ENCODE results near the gene CLCN2.

Gene CLCN2

DNA sequence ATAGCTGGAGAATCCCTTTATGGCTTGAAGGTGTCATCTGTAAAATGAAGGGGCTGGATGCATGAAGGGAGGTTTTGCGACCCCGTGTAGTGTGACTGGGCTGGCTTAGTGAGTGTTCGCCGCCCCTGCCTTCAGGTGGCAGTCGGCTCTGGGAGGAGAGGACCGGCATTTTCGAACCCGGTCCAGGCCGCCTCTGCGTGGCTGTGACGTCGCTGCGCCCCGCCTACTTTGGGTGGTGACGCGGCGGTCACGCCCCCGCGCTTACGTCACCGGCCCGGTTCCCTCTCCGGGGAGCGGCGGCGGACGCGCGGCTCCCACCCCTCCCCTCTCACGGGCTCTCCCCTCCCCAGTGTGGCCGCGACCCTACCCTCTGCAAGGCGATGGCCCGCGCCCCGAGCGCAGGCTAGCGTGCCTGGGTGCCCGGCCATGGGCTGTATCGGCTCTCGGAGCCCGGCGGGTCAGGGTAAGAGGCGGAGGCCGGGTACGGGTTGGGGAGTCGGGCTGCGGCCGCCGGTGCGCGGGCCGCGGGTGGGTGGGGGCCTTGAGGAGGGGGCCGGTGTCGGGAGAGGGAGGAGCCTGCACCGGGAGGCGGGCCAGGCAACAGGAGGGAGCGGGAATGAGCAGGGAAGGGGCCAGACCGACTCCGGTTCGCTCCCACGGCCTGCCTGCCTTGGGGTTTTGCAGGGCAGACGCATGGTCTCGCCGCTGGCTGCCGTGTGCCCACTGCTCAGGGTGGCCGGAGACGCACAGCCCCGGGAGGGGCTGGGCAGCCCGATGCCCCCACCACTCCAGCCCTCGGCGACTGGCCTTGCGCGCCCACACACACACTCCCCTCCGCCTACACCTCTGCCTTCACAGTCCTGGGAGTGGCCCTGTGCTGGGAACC is 25.5 kb downstream of the CLCN2 start:
- peaks cover 7% of the 10 kb centered on the region for H3K27me3 Mint-ChIP-seq (ENCODE audit: low read depth, poor library complexity)
- no peaks in the 10 kb centered on the region for H3K9me3 Mint-ChIP-seq
- H3K4me1 Mint-ChIP-seq = peaks cover 35% of the 10 kb centered on the region
- peaks cover 34% of the 10 kb centered on the region for H3K36me3 Mint-ChIP-seq (ENCODE audit: low read depth)
- peak; percentile 95 for DNase-seq
- H3K4me3 Mint-ChIP-seq = peak overlapping the region; percentile 91
- TF ChIP-seq, protein P1, sequence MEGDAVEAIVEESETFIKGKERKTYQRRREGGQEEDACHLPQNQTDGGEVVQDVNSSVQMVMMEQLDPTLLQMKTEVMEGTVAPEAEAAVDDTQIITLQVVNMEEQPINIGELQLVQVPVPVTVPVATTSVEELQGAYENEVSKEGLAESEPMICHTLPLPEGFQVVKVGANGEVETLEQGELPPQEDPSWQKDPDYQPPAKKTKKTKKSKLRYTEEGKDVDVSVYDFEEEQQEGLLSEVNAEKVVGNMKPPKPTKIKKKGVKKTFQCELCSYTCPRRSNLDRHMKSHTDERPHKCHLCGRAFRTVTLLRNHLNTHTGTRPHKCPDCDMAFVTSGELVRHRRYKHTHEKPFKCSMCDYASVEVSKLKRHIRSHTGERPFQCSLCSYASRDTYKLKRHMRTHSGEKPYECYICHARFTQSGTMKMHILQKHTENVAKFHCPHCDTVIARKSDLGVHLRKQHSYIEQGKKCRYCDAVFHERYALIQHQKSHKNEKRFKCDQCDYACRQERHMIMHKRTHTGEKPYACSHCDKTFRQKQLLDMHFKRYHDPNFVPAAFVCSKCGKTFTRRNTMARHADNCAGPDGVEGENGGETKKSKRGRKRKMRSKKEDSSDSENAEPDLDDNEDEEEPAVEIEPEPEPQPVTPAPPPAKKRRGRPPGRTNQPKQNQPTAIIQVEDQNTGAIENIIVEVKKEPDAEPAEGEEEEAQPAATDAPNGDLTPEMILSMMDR (IDR thresholded peaks at IDR 0.05) = no peak
- peak overlapping the region; percentile 97 for H3K27ac Mint-ChIP-seq

- H3K9me3 Mint-ChIP-seq = no peaks in the 10 kb centered on the region
- H3K36me3 Mint-ChIP-seq (ENCODE audit: low read depth) = peaks cover 38% of the 10 kb centered on the region
- H3K4me3 Mint-ChIP-seq = peak overlapping the region; percentile 91
- peaks cover 35% of the 10 kb centered on the region for H3K4me1 Mint-ChIP-seq
- H3K27me3 Mint-ChIP-seq (ENCODE audit: low read depth, poor library complexity) = peaks cover 7% of the 10 kb centered on the region
- DNase-seq = no peak
- H3K27ac Mint-ChIP-seq = peak overlapping the region; percentile 97
- TF ChIP-seq, protein P1 (IDR thresholded peaks at IDR 0.05) = no peak
Observed at GRCh38 chr3:184335291-184335660, 26.1 kb downstream of the CLCN2 start.

DNA sequence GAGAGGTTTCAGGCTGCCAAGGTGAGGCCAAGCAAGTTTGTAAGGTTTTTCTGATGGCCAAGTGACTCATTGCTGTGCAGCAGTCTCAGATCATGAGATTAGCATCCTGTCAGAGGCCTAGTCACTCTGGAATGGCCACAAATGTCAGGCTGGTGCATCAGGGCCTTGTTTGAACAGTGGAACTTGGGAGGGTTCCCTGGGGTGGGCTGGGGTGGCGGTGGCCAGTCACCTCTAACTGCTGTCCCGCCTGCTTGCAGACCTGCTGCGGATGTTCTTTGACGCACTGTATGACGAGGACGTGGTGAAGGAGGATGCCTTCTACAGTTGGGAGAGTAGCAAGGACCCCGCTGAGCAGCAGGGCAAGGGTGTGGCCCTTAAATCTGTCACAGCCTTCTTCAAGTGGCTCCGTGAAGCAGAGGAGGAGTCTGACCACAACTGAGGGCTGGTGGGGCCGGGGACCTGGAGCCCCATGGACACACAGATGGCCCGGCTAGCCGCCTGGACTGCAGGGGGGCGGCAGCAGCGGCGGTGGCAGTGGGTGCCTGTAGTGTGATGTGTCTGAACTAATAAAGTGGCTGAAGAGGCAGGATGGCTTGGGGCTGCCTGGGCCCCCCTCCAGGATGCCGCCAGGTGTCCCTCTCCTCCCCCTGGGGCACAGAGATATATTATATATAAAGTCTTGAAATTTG is 26.8 kb downstream of the CLCN2 start:
- H3K4me3 Mint-ChIP-seq = peak overlapping the region; percentile 62
- no peaks in the 10 kb centered on the region for H3K9me3 Mint-ChIP-seq
- no peak for DNase-seq
- peaks cover 35% of the 10 kb centered on the region for H3K4me1 Mint-ChIP-seq
- H3K36me3 Mint-ChIP-seq (ENCODE audit: low read depth) = peaks cover 44% of the 10 kb centered on the region
- peaks cover 7% of the 10 kb centered on the region for H3K27me3 Mint-ChIP-seq (ENCODE audit: low read depth, poor library complexity)
- TF ChIP-seq, protein P1 (IDR thresholded peaks at IDR 0.05) = no peak
- peak overlapping the region; percentile 40 for H3K27ac Mint-ChIP-seq

- no peak for DNase-seq
- TF ChIP-seq, protein P1 (IDR thresholded peaks at IDR 0.05) = no peak
- no peak overlapping the region for H3K4me3 Mint-ChIP-seq
- H3K9me3 Mint-ChIP-seq = no peaks in the 10 kb centered on the region
- peaks cover 28% of the 10 kb centered on the region for H3K4me1 Mint-ChIP-seq
- peaks cover 53% of the 10 kb centered on the region for H3K36me3 Mint-ChIP-seq (ENCODE audit: low read depth)
- peak overlapping the region; percentile 40 for H3K27ac Mint-ChIP-seq
- H3K27me3 Mint-ChIP-seq (ENCODE audit: low read depth, poor library complexity) = peaks cover 4% of the 10 kb centered on the region
Observed at GRCh38 chr3:184333700-184334099, 27.7 kb downstream of the CLCN2 start.

- no peaks in the 10 kb centered on the region for H3K9me3 Mint-ChIP-seq
- H3K27ac Mint-ChIP-seq = peak overlapping the region; percentile 87
- peaks cover 59% of the 10 kb centered on the region for H3K36me3 Mint-ChIP-seq (ENCODE audit: low read depth)
- TF ChIP-seq, protein P1 (IDR thresholded peaks at IDR 0.05) = no peak
- no peak overlapping the region for H3K4me3 Mint-ChIP-seq
- DNase-seq = no peak
- H3K27me3 Mint-ChIP-seq (ENCODE audit: low read depth, poor library complexity) = peaks cover 2% of the 10 kb centered on the region
- H3K4me1 Mint-ChIP-seq = peaks cover 24% of the 10 kb centered on the region
Observed at GRCh38 chr3:184333190-184333589, 28.2 kb downstream of the CLCN2 start.

Measured in nephron progenitor cell (in vitro differentiated cells).